GM19438 (cell line): ENCODE data around the gene CYP24A1.

Experiments used
- ATAC-seq: cut with Tn5 transposase; IDR thresholded peaks from one replicate; pipeline ENCODE4 v1.9.1; 2021; ENCODE audit warnings: low read depth; ENCODE audit not compliant: unreplicated experiment

Gene CYP24A1

GRCh38 chr20:54158856-54159418, 14.8 kb downstream of the CYP24A1 start:
- ATAC-seq = no peak

GRCh38 chr20:54158226-54158625, 15.6 kb downstream of the CYP24A1 start:
- no peak for ATAC-seq

GRCh38 chr20:54156981-54157835, 16.6 kb downstream of the CYP24A1 start:
- no peak for ATAC-seq

GRCh38 chr20:54156522-54156921, 17.3 kb downstream of the CYP24A1 start:
- no peak for ATAC-seq

- ATAC-seq = no peak
Observed at GRCh38 chr20:54155736-54156317, 18.0 kb downstream of the CYP24A1 start.

- ATAC-seq = no peak
Observed at GRCh38 chr20:54154439-54154838, 19.3 kb downstream of the CYP24A1 start.

GRCh38 chr20:54153847-54154246, 19.9 kb downstream of the CYP24A1 start:
- no peak for ATAC-seq

GRCh38 chr20:54153041-54153327, 20.8 kb downstream of the CYP24A1 start:
- no peak for ATAC-seq

- ATAC-seq = no peak
Observed at GRCh38 chr20:54152227-54153040, 21.4 kb downstream of the CYP24A1 start.

GRCh38 chr20:54151511-54152226, 22.1 kb downstream of the CYP24A1 start:
- ATAC-seq = no peak

- ATAC-seq = no peak
Observed at GRCh38 chr20:54151075-54151439, 22.7 kb downstream of the CYP24A1 start.

- no peak for ATAC-seq
Observed at GRCh38 chr20:54149765-54150264, 24.0 kb downstream of the CYP24A1 start.

- ATAC-seq = no peak
Observed at GRCh38 chr20:54148947-54149764, 24.6 kb downstream of the CYP24A1 start.

GRCh38 chr20:54146672-54147071, 27.1 kb downstream of the CYP24A1 start:
- ATAC-seq = no peak

- no peak for ATAC-seq
Observed at GRCh38 chr20:54144847-54145414, 28.9 kb downstream of the CYP24A1 start.

GRCh38 chr20:54140927-54141566, 32.7 kb downstream of the CYP24A1 start:
- ATAC-seq = no peak

- ATAC-seq = no peak
Observed at GRCh38 chr20:54140486-54140885, 33.3 kb downstream of the CYP24A1 start.

- ATAC-seq = no peak
Observed at GRCh38 chr20:54140067-54140466, 33.7 kb downstream of the CYP24A1 start.

GRCh38 chr20:54139188-54139587, 34.6 kb downstream of the CYP24A1 start:
- ATAC-seq = no peak
